GM21367 (cell line): ENCODE measurements around the gene FHOD3.
"Not testable (repeated sequence)": the region's sequence is repeated elsewhere in the genome, so short reads cannot be mapped to it uniquely, and the experiment has no call there.

Experiments
- ATAC-seq: cut with Tn5 transposase; IDR thresholded peaks from one replicate; pipeline ENCODE4 v1.9.1; 2021; ENCODE audit not compliant: unreplicated experiment

The FHOD3 gene

GRCh38 chr18:36719630-36720029, 422.1 kb downstream of the FHOD3 start:
- ATAC-seq, result no peak

- ATAC-seq, result not testable (repeated sequence)
Observed at GRCh38 chr18:36721351-36721750, 423.8 kb downstream of the FHOD3 start.

- no peak for ATAC-seq
Observed at GRCh38 chr18:36724169-36724568, 426.7 kb downstream of the FHOD3 start.

GRCh38 chr18:36724591-36725001, 427.1 kb downstream of the FHOD3 start:
- no peak for ATAC-seq

- no peak for ATAC-seq
Observed at GRCh38 chr18:36728345-36728744, 430.8 kb downstream of the FHOD3 start.

- ATAC-seq, result no peak
Observed at GRCh38 chr18:36729197-36729596, 431.7 kb downstream of the FHOD3 start.

- ATAC-seq, result no peak
Observed at GRCh38 chr18:36732264-36732663, 434.8 kb downstream of the FHOD3 start.

- no peak for ATAC-seq
Observed at GRCh38 chr18:36733150-36733549, 435.6 kb downstream of the FHOD3 start.

- ATAC-seq, result no peak
Observed at GRCh38 chr18:36734596-36734995, 437.1 kb downstream of the FHOD3 start.

- ATAC-seq, result no peak
Observed at GRCh38 chr18:36735130-36735529, 437.6 kb downstream of the FHOD3 start.

GRCh38 chr18:36736094-36736493, 438.6 kb downstream of the FHOD3 start:
- ATAC-seq, result no peak

- ATAC-seq, result no peak
Observed at GRCh38 chr18:36737316-36737715, 439.8 kb downstream of the FHOD3 start.

GRCh38 chr18:36744261-36744876, 446.9 kb downstream of the FHOD3 start:
- no peak for ATAC-seq

GRCh38 chr18:36745219-36745975, 447.9 kb downstream of the FHOD3 start:
- no peak for ATAC-seq

- no peak for ATAC-seq
Observed at GRCh38 chr18:36752929-36753865, 455.7 kb downstream of the FHOD3 start.

GRCh38 chr18:36756242-36756641, 458.7 kb downstream of the FHOD3 start:
- ATAC-seq, result no peak

GRCh38 chr18:36757081-36757480, 459.6 kb downstream of the FHOD3 start:
- no peak for ATAC-seq

GRCh38 chr18:36757991-36758390, 460.5 kb downstream of the FHOD3 start:
- no peak for ATAC-seq

GRCh38 chr18:36758623-36759022, 461.1 kb downstream of the FHOD3 start:
- no peak for ATAC-seq

GRCh38 chr18:36759167-36759776, 461.8 kb downstream of the FHOD3 start:
- ATAC-seq, result no peak

- ATAC-seq, result no peak
Observed at GRCh38 chr18:36760598-36760997, 463.1 kb downstream of the FHOD3 start.
